ENCODE measurements around the gene MAN1C1. TPM values are rescaled to one million over a fixed set of nuclear protein-coding genes. Genes with fewer than 3 reads are reported as not detected.
A peak's percentile ranks its signal among the peaks of the same experiment; 100 is the strongest.
"Not testable (repeated sequence)": the region's sequence is repeated elsewhere in the genome, so short reads cannot be mapped to it uniquely, and the experiment has no call there.

MAN1C1 gene
- total RNA-seq, 1 donor from 2014 or later: 0.20 TPM

DNA sequence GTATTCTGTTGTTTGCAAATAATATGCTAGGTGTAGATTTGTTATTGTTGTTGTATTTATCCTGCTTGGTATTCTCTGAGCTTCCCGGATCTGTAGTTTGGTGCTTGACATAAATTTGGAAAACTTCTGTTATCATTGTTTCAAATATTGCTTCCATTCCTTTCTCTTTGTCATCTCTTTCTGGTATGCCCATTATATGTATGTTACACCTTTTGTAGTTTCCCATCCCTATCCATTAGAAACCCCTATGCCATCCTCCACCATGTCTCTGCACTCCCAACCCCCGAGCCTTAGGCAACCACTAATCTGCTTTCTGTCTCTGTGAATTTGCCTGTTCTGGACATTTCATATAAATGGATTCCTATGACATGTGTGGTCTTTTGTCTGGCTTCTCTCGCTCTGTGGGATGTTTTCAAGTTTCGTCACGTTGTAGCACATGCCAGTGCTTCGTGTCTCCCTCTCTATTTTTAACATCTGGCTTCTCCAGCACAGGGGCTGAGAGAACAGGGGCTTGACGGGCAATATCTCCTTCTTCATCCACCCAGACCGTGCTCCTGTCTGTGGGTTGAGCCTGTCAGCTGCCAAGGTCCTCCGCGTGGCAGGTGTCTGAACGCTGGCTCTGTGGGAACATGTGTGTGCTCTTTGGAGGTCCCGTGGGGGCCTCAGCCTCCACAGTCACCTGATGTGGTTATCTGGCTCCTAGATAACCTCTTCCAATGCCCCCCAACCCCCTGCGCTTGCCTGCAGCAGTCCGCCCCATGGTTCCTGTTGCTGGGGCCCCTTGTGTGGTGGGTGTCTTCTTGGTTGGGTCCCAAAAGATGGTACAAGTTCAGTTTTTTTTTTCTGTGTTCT is 32.8 kb upstream of the MAN1C1 start:
- peaks cover 25% of the 10 kb centered on the region for H3K4me1 Mint-ChIP-seq
- H3K4me3 Mint-ChIP-seq: no peak overlapping the region
- ChIA-PET CTCF (no interaction called here), POLR2A (no interaction called here)
- ATAC-seq (ENCODE audit: low read depth) (no peak), DNase-seq (no peak)
- TF ChIP-seq, protein P1, sequence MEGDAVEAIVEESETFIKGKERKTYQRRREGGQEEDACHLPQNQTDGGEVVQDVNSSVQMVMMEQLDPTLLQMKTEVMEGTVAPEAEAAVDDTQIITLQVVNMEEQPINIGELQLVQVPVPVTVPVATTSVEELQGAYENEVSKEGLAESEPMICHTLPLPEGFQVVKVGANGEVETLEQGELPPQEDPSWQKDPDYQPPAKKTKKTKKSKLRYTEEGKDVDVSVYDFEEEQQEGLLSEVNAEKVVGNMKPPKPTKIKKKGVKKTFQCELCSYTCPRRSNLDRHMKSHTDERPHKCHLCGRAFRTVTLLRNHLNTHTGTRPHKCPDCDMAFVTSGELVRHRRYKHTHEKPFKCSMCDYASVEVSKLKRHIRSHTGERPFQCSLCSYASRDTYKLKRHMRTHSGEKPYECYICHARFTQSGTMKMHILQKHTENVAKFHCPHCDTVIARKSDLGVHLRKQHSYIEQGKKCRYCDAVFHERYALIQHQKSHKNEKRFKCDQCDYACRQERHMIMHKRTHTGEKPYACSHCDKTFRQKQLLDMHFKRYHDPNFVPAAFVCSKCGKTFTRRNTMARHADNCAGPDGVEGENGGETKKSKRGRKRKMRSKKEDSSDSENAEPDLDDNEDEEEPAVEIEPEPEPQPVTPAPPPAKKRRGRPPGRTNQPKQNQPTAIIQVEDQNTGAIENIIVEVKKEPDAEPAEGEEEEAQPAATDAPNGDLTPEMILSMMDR (IDR thresholded peaks at IDR 0.05): no peak
- peaks cover 4% of the 10 kb centered on the region for H3K9me3 Mint-ChIP-seq
- no peaks in the 10 kb centered on the region for H3K27me3 Mint-ChIP-seq
- peak overlapping the region; percentile 9 for H3K27ac Mint-ChIP-seq
- intact Hi-C loops (cut with micrococcal nuclease): no loop called here
- H3K36me3 Mint-ChIP-seq (ENCODE audit: low read depth): no peaks in the 10 kb centered on the region

DNA sequence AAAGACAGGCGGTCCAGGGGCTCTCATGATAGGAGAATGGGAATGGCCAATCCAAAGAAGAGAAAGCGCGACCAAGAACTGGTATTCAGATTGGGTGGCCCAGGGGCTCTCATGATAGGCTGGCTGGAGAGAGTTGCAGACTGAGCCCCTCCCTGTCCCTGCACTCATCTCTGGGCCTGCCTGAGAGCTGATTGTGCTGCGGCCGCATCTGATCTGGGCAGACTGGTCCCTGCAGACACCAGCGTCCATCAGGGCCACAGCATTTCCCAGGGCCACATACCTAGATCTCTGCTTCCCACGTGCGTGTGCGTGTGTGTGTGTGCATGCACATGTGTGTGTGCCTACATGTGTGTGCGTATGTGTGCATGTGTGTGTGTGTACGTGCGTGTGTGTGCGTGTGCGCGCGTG is 30.4 kb upstream of the MAN1C1 start:
- TF ChIP-seq, protein P1 (IDR thresholded peaks at IDR 0.05): no peak
- Mint-ChIP-seq H3K4me3 (no peak overlapping the region), H3K27ac (no peak overlapping the region), H3K36me3 (ENCODE audit: low read depth) (no peaks in the 10 kb centered on the region), H3K9me3 (peaks cover 4% of the 10 kb centered on the region), H3K4me1 (peaks cover 25% of the 10 kb centered on the region), H3K27me3 (peaks cover 5% of the 10 kb centered on the region)
- CTCF ChIA-PET: no interaction called here
- intact Hi-C loops (cut with micrococcal nuclease): no loop called here
- POLR2A ChIA-PET: no interaction called here
- ATAC-seq (ENCODE audit: low read depth): no peak
- no peak for DNase-seq

DNA sequence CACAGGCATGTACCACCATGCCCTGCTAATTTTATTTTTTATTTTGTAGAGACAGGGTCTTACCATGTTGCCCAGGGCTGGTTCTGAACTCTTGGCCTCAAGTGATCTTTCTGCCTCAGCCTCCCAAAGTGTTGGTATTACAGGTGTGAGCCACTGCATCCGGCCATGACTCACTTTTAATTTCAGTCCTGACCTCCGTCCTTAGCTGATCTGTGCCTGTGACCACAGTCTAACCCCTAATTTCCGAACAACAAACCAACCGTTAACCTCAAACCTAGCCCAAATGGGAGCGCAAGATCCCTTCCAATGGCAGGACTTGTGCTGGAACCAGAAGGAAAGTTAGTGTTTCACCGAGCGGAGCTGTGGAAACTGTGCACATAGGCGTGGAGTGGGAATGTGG is 29.3 kb upstream of the MAN1C1 start:
- no peak for DNase-seq
- Mint-ChIP-seq H3K9me3 (peaks cover 4% of the 10 kb centered on the region), H3K36me3 (ENCODE audit: low read depth) (no peaks in the 10 kb centered on the region), H3K27ac (no peak overlapping the region), H3K4me1 (peaks cover 25% of the 10 kb centered on the region), H3K27me3 (peaks cover 5% of the 10 kb centered on the region), H3K4me3 (no peak overlapping the region)
- intact Hi-C loops (cut with micrococcal nuclease): no loop called here
- POLR2A ChIA-PET: no interaction called here
- no peak for ATAC-seq (ENCODE audit: low read depth)
- TF ChIP-seq, protein P1 (IDR thresholded peaks at IDR 0.05): no peak
- CTCF ChIA-PET: no interaction called here

DNA sequence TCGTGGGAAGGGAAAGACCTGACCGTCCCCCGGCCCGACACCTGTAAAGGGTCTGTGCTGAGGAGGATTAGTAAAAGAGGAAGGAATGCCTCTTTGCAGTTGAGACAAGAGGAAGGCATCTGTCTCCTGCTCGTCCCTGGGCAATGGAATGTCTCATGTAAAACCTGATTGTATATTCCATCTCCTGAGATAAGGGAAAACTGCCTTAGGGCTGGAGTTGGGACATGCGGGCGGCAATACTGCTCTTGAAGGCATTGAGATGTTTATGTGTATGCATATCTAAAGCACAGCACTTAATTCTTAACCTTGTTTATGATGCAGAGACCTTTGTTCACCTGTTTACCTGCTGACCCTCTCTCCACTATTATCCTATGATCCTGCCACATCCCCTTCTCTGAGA is 28.4 kb upstream of the MAN1C1 start:
- ATAC-seq (ENCODE audit: low read depth); H3K27me3 Mint-ChIP-seq; CTCF ChIA-PET; H3K36me3 Mint-ChIP-seq (ENCODE audit: low read depth); DNase-seq; H3K27ac Mint-ChIP-seq; H3K9me3 Mint-ChIP-seq; H3K4me3 Mint-ChIP-seq; POLR2A ChIA-PET; intact Hi-C loops (cut with micrococcal nuclease): not testable (repeated sequence)
- H3K4me1 Mint-ChIP-seq: peaks cover 25% of the 10 kb centered on the region

DNA sequence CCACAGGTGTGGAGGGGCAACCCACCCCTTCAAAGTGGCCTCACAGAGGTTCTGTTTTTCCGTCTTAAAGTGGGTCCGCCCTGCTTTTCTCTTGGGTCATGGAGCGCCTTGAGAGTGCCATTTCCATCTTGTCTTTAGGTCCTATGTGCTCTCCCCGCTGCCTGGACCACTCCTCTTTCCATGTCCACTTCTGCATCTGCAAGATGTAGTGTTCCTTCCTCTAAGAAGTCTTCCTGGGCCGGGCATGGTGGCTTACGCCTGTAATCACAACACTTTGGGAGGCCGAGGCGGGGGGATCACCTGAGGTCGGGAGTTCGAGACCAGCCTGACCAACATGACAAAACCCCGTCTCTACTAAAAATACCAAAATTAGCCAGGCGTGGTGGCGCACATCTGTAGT is 27.8 kb upstream of the MAN1C1 start:
- DNase-seq; POLR2A ChIA-PET; ATAC-seq (ENCODE audit: low read depth); H3K27ac Mint-ChIP-seq; intact Hi-C loops (cut with micrococcal nuclease); H3K36me3 Mint-ChIP-seq (ENCODE audit: low read depth); CTCF ChIA-PET; H3K27me3 Mint-ChIP-seq; H3K9me3 Mint-ChIP-seq; H3K4me3 Mint-ChIP-seq: not testable (repeated sequence)
- peaks cover 25% of the 10 kb centered on the region for H3K4me1 Mint-ChIP-seq

DNA sequence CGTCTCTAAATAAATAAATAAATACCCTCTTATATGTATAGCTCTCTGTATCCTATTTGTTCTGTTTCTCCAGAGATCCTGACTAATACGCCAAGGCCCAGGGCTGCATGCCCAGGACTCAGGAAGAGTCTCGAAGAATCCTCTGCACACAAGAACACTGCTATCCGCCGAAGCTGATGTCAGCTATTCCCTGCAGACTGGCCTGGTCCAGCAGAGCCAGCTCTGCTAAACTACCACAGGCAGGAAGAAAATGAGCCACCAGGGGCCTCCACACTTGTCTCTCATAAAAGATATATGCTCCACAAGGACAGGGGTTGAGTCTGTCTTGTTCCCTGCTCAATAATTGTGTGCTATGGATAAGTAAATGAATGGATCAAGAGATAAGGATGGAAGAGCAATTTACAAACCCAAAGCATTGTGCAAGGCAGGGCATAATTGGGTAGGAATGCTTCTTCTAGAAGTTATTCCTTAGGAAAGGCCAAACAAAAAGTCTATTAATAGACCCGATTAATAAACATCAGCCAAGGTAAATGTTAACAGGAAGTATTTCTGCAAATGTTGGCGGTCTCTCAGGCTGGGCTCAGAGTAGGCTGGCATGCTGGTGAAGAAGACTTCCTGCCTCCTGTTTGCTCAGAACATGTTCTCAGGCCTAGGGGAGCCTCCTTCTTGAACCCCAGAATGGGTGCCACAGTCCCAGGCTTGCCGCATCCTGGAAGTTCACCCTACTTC is 26.3 kb upstream of the MAN1C1 start:
- no peak overlapping the region for H3K4me3 Mint-ChIP-seq
- DNase-seq (no peak), ATAC-seq (ENCODE audit: low read depth) (no peak)
- H3K36me3 Mint-ChIP-seq (ENCODE audit: low read depth): no peaks in the 10 kb centered on the region
- peaks cover 17% of the 10 kb centered on the region for H3K4me1 Mint-ChIP-seq
- TF ChIP-seq, protein P1 (IDR thresholded peaks at IDR 0.05): no peak
- POLR2A ChIA-PET: no interaction called here
- peaks cover 10% of the 10 kb centered on the region for H3K27me3 Mint-ChIP-seq
- no peak overlapping the region for H3K27ac Mint-ChIP-seq
- H3K9me3 Mint-ChIP-seq: no peaks in the 10 kb centered on the region
- intact Hi-C loops (cut with micrococcal nuclease): no loop called here
- CTCF ChIA-PET: interaction anchor here (1.1 kb wide), 1 partner anchor 18 kb away, joined by 3 read pairs; no protein-coding TSS in a partner anchor
